Testis (tissue), 2 donors: ENCODE measurements around the gene CRAT.

Source experiments
- POLR2A ChIP-seq: fragments of 450-650 bp; IDR thresholded peaks from one replicate; pipeline ENCODE4 v1.6.1; 2017; ENCODE audit warnings: antibody characterized with exemption, mild to moderate bottlenecking, moderate library complexity
- TF ChIP-seq, protein P1 (sequence below), 3 experiments: fragments of 450-650 bp in 2 of 3; fragments of 200-600 bp in 1 of 3; sonication (generic) in 1 of 3; IDR thresholded peaks; one replicate each; pipeline ENCODE4 v1.5.1; 2016 to 2019; ENCODE audit warnings: antibody characterized with exemption in 3 of 3, mild to moderate bottlenecking in 2 of 3, moderate library complexity in 1 of 3

DNA sequence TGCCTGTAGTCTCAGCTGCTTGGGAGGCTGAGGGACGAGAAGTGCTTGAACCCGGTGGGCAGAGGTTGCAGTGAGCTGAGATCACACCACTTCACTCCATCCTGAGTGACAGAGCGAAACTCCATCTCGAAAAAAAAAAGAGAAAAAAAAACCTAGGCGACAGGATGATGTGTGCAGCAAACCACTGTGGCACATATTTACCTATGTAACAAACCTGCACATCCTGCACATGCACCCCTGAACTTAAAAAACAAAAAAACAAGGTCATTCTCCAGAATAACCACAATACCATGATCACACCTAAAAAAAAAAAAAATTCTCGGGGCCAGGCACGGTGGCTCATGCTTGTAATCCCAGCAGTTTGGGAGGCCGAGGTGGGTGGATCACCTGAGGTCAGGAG is 37.2 kb downstream of the CRAT start:
- no peak for TF ChIP-seq POLR2A
- TF ChIP-seq, protein P1, sequence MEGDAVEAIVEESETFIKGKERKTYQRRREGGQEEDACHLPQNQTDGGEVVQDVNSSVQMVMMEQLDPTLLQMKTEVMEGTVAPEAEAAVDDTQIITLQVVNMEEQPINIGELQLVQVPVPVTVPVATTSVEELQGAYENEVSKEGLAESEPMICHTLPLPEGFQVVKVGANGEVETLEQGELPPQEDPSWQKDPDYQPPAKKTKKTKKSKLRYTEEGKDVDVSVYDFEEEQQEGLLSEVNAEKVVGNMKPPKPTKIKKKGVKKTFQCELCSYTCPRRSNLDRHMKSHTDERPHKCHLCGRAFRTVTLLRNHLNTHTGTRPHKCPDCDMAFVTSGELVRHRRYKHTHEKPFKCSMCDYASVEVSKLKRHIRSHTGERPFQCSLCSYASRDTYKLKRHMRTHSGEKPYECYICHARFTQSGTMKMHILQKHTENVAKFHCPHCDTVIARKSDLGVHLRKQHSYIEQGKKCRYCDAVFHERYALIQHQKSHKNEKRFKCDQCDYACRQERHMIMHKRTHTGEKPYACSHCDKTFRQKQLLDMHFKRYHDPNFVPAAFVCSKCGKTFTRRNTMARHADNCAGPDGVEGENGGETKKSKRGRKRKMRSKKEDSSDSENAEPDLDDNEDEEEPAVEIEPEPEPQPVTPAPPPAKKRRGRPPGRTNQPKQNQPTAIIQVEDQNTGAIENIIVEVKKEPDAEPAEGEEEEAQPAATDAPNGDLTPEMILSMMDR (IDR thresholded peaks at IDR 0.05): no peak
